H1 (cell line): ENCODE measurements around the gene KIF23. TPM values are rescaled to one million over a fixed set of nuclear protein-coding genes. Genes with fewer than 3 reads are reported as not detected.

Experiments used
- CTCF ChIA-PET: fragments of 300-600 bp; sonication (Branson Sonifier 250); formaldehyde crosslinking; loops from one replicate; lab custom pipeline; 2021; ENCODE audit not compliant: partially characterized antibody; lab: Charles Lee
- POLR2A ChIA-PET: fragments of 300-600 bp; sonication (Branson Sonifier 250); formaldehyde crosslinking; loops from one replicate; lab custom pipeline; 2021; ENCODE audit warnings: inconsistent platforms; ENCODE audit not compliant: partially characterized antibody; lab: Charles Lee
- DNase-seq, 2 experiments: peaks; one replicate each; pipeline versions ENCODE4 v3.0.0 to v3.0.0-alpha.2; 2010 to 2022; ENCODE audit warnings: low spot score in 2 of 2, low read depth in 1 of 2, mixed read lengths in 1 of 2
- FAIRE-seq: peaks from 2 replicates; lab custom pipeline; 2011; peaks lifted over from hg19 to GRCh38; lab: Jason Lieb, UNC
- H2AFZ ChIP-seq: 2 replicates; pipeline ENCODE4 v1.8.1; 2012; ENCODE audit warnings: low read length, inconsistent platforms
- H2AK5ac ChIP-seq: 2 replicates; pipeline ENCODE4 v1.6.1; 2013; ENCODE audit warnings: low read depth, low read length
- H2BK120ac ChIP-seq: replicated peaks from 2 replicates; pipeline ENCODE3; 2013; ENCODE audit warnings: low read depth, low read length, inconsistent platforms
- H2BK12ac ChIP-seq: 2 replicates; pipeline ENCODE4 v1.6.1; 2013; ENCODE audit warnings: low read depth, low read length
- H2BK15ac ChIP-seq: 2 replicates; pipeline ENCODE4 v1.6.1; 2013; ENCODE audit warnings: low read length
- H2BK20ac ChIP-seq: 2 replicates; pipeline ENCODE4 v1.6.1; 2013; ENCODE audit warnings: low read length
- H2BK5ac ChIP-seq: 2 replicates; pipeline ENCODE4 v1.6.1; 2013; ENCODE audit warnings: low read depth, low read length
- H3K14ac ChIP-seq: 2 replicates; pipeline ENCODE4 v1.6.1; 2013; ENCODE audit warnings: inconsistent platforms; ENCODE audit not compliant: insufficient read length
- H3K18ac ChIP-seq: 2 replicates; pipeline ENCODE4 v1.6.1; 2013; ENCODE audit warnings: low read length; ENCODE audit errors: extremely low read depth
- H3K23ac ChIP-seq: 2 replicates; pipeline ENCODE4 v1.6.1; 2013; ENCODE audit warnings: inconsistent platforms; ENCODE audit not compliant: insufficient read length
- H3K23me2 ChIP-seq: 2 replicates; pipeline ENCODE4 v1.6.1; 2013; ENCODE audit warnings: low read depth, low read length
- H3K27ac ChIP-seq: 2 replicates; pipeline ENCODE4 v1.6.1; 2011; ENCODE audit warnings: low read depth, low read length, inconsistent platforms
- H3K27me3 ChIP-seq, 4 experiments: replicated peaks in 1 of 4; 1 replicate in 1 of 4; 2 replicates in 3 of 4; pipeline versions ENCODE4 v1.6.1 to v1.8.1; 2011 to 2013; ENCODE audit warnings: low read length in 3 of 4, mild to moderate bottlenecking in 3 of 4, inconsistent platforms in 2 of 4, mixed read lengths in 2 of 4, moderate library complexity in 1 of 4; ENCODE audit not compliant: control insufficient read depth in 3 of 4, insufficient read depth in 3 of 4; ENCODE audit errors: extremely low read depth in 1 of 4
- H3K36me3 ChIP-seq, 4 experiments: 2 replicates each; pipeline versions ENCODE4 v1.6.1 to v1.8.1; 2011 to 2013; ENCODE audit warnings: mild to moderate bottlenecking in 4 of 4, low read length in 3 of 4, moderate library complexity in 2 of 4, control low read depth in 1 of 4, inconsistent platforms in 1 of 4; ENCODE audit not compliant: insufficient read depth in 4 of 4, control insufficient read depth in 2 of 4
- H3K4ac ChIP-seq: replicated peaks from 2 replicates; pipeline ENCODE3; 2013; ENCODE audit warnings: low read length, low read depth, mixed read lengths, inconsistent platforms; ENCODE audit not compliant: insufficient read length
- H3K4me1 ChIP-seq, 4 experiments: replicated peaks in 1 of 4; 1 replicate in 1 of 4; 2 replicates in 3 of 4; pipeline versions ENCODE4 v1.6.1 to v1.8.1; 2011 to 2013; ENCODE audit warnings: low read length in 3 of 4, inconsistent platforms in 2 of 4, mixed read lengths in 1 of 4; ENCODE audit not compliant: insufficient read depth in 4 of 4, control insufficient read depth in 3 of 4
- H3K4me2 ChIP-seq, 2 experiments: 2 replicates each; pipeline versions ENCODE4 v1.6.1 to v1.8.1; 2011 to 2013; ENCODE audit warnings: low read depth in 2 of 2, low read length in 2 of 2, control low read depth in 1 of 2, inconsistent platforms in 1 of 2, mild to moderate bottlenecking in 1 of 2; ENCODE audit not compliant: insufficient read depth in 1 of 2
- H3K4me3 ChIP-seq, 4 experiments: fragments of 200-600, 300-600 bp in 1 of 4; sonication (generic), shearing (Covaris generic), sonication (Bioruptor Twin) in 1 of 4; 2 replicates each; pipeline versions ENCODE4 v1.5.1 to v1.8.1; 2011 to 2016; ENCODE audit warnings: low read length in 4 of 4, low read depth in 3 of 4, control low read depth in 2 of 4, inconsistent platforms in 2 of 4, mild to moderate bottlenecking in 2 of 4, mixed read lengths in 1 of 4, moderate library complexity in 1 of 4; ENCODE audit not compliant: insufficient read depth in 2 of 4; ENCODE audit errors: extremely low read depth in 1 of 4
- H3K56ac ChIP-seq: replicated peaks from 2 replicates; pipeline ENCODE3; 2013; ENCODE audit warnings: low read depth, mild to moderate bottlenecking, mixed read lengths, low read length, inconsistent platforms; ENCODE audit not compliant: insufficient read length
- H3K79me1 ChIP-seq: 2 replicates; pipeline ENCODE4 v1.6.1; 2013; ENCODE audit warnings: low read depth, low read length, control low read depth
- H3K79me2 ChIP-seq, 2 experiments: 2 replicates each; pipeline versions ENCODE4 v1.6.1 to v1.8.1; 2012 to 2013; ENCODE audit warnings: low read length in 2 of 2, mild to moderate bottlenecking in 2 of 2, inconsistent platforms in 1 of 2; ENCODE audit not compliant: insufficient read depth in 2 of 2, control insufficient read depth in 1 of 2
- H3K9ac ChIP-seq, 4 experiments: replicated peaks in 1 of 4; 1 replicate in 1 of 4; 2 replicates in 3 of 4; pipeline versions ENCODE4 v1.6.1 to v1.8.1; 2011 to 2013; ENCODE audit warnings: low read depth in 3 of 4, low read length in 3 of 4, control low read depth in 2 of 4, mild to moderate bottlenecking in 2 of 4, moderate library complexity in 2 of 4, inconsistent platforms in 1 of 4; ENCODE audit errors: extremely low read depth in 1 of 4
- H3K9me3 ChIP-seq, 2 experiments: 2 replicates each; pipeline versions ENCODE4 v1.6.1 to v1.8.1; 2012 to 2013; ENCODE audit warnings: mild to moderate bottlenecking in 2 of 2, moderate library complexity in 2 of 2, control low read depth in 1 of 2, inconsistent platforms in 1 of 2, low read depth in 1 of 2, low read length in 1 of 2, mixed read lengths in 1 of 2; ENCODE audit not compliant: insufficient read depth in 2 of 2
- H4K20me1 ChIP-seq, 2 experiments: replicated peaks in 1 of 2; 2 replicates each; pipeline versions ENCODE3 to v1.8.1; 2011 to 2013; ENCODE audit warnings: inconsistent platforms in 2 of 2, low read length in 2 of 2, mild to moderate bottlenecking in 1 of 2; ENCODE audit not compliant: insufficient read depth in 2 of 2, control insufficient read depth in 1 of 2
- H4K5ac ChIP-seq: 2 replicates; pipeline ENCODE4 v1.6.1; 2013; ENCODE audit warnings: low read length, low read depth, mixed read lengths, inconsistent platforms; ENCODE audit not compliant: insufficient read length
- H4K8ac ChIP-seq: 2 replicates; pipeline ENCODE4 v1.8.0; 2013; ENCODE audit warnings: mild to moderate bottlenecking, moderate library complexity, low read length, inconsistent platforms; ENCODE audit not compliant: insufficient read depth; ENCODE audit errors: extremely low read depth
- H4K91ac ChIP-seq: replicated peaks from 2 replicates; pipeline ENCODE3; 2013; ENCODE audit warnings: low read length, mixed read lengths, inconsistent platforms; ENCODE audit not compliant: insufficient read length
- ASH2L ChIP-seq: fragments of 200-600, 300-600 bp; sonication (generic); IDR thresholded peaks from one replicate; pipeline ENCODE4 v1.7.1; 2017; ENCODE audit warnings: low read length
- BCL11A ChIP-seq, 2 experiments: IDR thresholded peaks; one replicate each; pipeline ENCODE4 v1.6.1; 2011; ENCODE audit warnings: low read depth in 2 of 2, low read length in 2 of 2, mild to moderate bottlenecking in 2 of 2
- CHD1 ChIP-seq: IDR thresholded peaks from 2 replicates; pipeline ENCODE4 v1.6.1; 2012; ENCODE audit warnings: low read depth, low read length, improper control_type of control experiment
- CHD2 ChIP-seq: IDR thresholded peaks from 2 replicates; pipeline ENCODE4 v1.6.1; 2012; ENCODE audit warnings: low read length, improper control_type of control experiment
- EGR1 ChIP-seq: IDR thresholded peaks from 2 replicates; pipeline ENCODE4 v1.6.1; 2011; ENCODE audit warnings: low read depth, low read length, borderline replicate concordance
- EP300 ChIP-seq, 2 experiments: IDR thresholded peaks; 1 replicate in 1 of 2; 2 replicates in 1 of 2; pipeline ENCODE4 v1.6.1; 2011 to 2012; ENCODE audit warnings: low read depth in 2 of 2, low read length in 2 of 2, mild to moderate bottlenecking in 2 of 2, borderline replicate concordance in 1 of 2, inconsistent platforms in 1 of 2, moderate library complexity in 1 of 2
- EZH2 ChIP-seq: fragments of 200-600 bp; sonication (generic); IDR thresholded peaks from 2 replicates; pipeline ENCODE4 v1.7.1; 2012; ENCODE audit warnings: low read depth, mild to moderate bottlenecking, moderate library complexity, low read length, inconsistent platforms; ENCODE audit not compliant: severe bottlenecking
- MAFK ChIP-seq: IDR thresholded peaks from 2 replicates; pipeline ENCODE4 v1.6.1; 2012; ENCODE audit warnings: low read depth, mild to moderate bottlenecking, improper control_type of control experiment, low read length
- POLR2AphosphoS5 ChIP-seq: IDR thresholded peaks from 2 replicates; pipeline ENCODE4 v1.6.1; 2011; ENCODE audit warnings: low read depth, low read length
- RXRA ChIP-seq: IDR thresholded peaks from 2 replicates; pipeline ENCODE4 v1.6.1; 2011; ENCODE audit warnings: low read depth, mild to moderate bottlenecking, low read length, moderate library complexity; ENCODE audit not compliant: insufficient read depth
- SIRT6 ChIP-seq: IDR thresholded peaks from one replicate; pipeline ENCODE4 v1.7.1; 2012; ENCODE audit warnings: low read length, inconsistent platforms
- TAF7 ChIP-seq: optimal IDR thresholded peaks from 2 replicates; pipeline ENCODE3; 2011; ENCODE audit warnings: low read depth, mild to moderate bottlenecking, inconsistent platforms, low read length, moderate library complexity, borderline replicate concordance
- WGBS, 2 experiments: shearing (Covaris generic) in 1 of 2; methylation state at CpG; one replicate each; pipeline versions ENCODE4 v1.1.6 to v1.1.7; 2013 to 2015; ENCODE audit warnings: low lambda C conversion rate in 2 of 2, mixed read lengths in 2 of 2, inconsistent platforms in 1 of 2, low coverage in 1 of 2, missing lambda C conversion rate in 1 of 2; ENCODE audit not compliant: insufficient replicate concordance in 2 of 2, insufficient coverage in 1 of 2, insufficient read length in 1 of 2; ENCODE audit errors: extremely low coverage in 1 of 2, missing lambda C conversion rate in 1 of 2; 5-methylcytosine and 5-hydroxymethylcytosine counted together
- polyA plus RNA-seq, 7 experiments: library from polyadenylated mRNA; depleted of rRNA in 3 of 7; stranded (reverse) in 5 of 7; unstranded in 2 of 7; fragments of >200 nt in 5 of 7; fragments of 200-250 nt in 2 of 7; gene quantifications; 1 replicate in 5 of 7; 2 replicates in 1 of 7; 4 replicates in 1 of 7; pipeline versions ENCODE4 v1.2.1 to v1.2.3, GENCODE V29; 2011 to 2013; ENCODE audit warnings: missing spikeins in 2 of 7, mixed read lengths in 2 of 7
- total RNA-seq: library from RNA; stranded (reverse); fragmentation: NEBNext Ultra II Directional; extraction: Animal tissue kit (Norgen Biotek cat#: 25700); gene quantifications from 2 replicates; pipeline ENCODE4 v1.2.1, GENCODE V29; 2021

The KIF23 gene
- total and polyA plus RNA-seq, 2 of the 8 experiments (the other 6 are each of a cell fraction or from before 2014, with no cell fraction given): 26.2 to 77.4 TPM

DNA sequence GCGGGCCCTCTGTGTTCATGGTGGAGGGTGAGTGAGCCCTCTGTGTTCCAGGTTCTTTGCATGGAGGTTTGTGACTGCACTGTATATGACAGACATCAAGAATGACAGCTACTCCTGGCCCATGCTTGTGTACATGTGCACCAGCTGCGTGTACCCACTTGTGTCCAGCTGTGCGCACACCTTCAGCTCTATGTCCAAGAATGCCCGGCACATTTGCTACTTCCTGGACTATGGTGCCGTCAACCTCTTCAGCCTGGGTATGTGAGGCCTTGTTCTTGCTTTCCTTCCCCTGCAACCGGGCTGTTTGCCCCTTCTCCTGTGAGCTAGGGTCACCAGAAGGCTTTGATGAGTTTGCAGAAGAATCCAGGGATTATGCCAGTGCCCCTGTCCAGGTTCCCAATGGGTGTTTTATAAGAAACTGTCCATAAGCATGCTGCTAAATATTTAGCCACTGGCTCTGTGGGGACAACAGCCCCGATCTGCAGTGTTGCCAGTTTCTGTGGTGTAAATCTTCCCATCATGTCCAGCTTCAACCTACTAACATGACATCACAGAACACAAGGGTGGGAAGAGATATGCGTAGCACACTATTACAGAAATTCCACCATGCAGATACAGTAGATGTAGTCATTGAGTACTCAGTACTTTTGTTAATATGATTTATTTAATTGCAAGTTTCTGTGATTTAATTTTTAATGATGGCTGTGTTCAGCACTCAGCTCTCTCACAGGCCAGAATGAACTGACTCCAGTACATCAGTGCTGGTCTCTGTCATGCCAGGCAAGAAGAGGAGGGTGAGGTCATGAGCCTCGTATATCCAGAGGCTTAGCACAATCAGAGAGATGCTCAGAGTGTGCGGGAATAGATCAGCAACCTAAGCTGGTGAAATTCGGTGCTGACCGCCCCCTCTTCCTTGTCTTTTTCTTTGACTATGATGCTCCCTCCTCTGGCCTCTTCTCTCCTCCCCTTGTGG is 29.2 kb upstream of the KIF23 start:
- Histone ChIP-seq H3K27me3 (no peaks in the 10 kb centered on the region), H3K23ac (no peak overlapping the region), H4K8ac (no peak overlapping the region), H2BK20ac (no peak overlapping the region), H3K23me2 (peaks cover 7% of the 10 kb centered on the region; the same call in 1 of the 2 replicates), H4K91ac (no peak overlapping the region), H2AK5ac (no peak overlapping the region), H3K14ac (no peak overlapping the region), H2AFZ (no peak overlapping the region), H3K36me3 (peaks cover 0 to 5% (median 0%) of the 10 kb centered on the region in 4 experiments; a peak in 1 of 8 replicates), H3K9me3 (peaks cover 0 to 2% of the 10 kb centered on the region in 2 experiments; a peak in 1 of 4 replicates), H2BK120ac (no peak overlapping the region), H2BK15ac (no peak overlapping the region), H2BK5ac (no peak overlapping the region), H3K4me2 (no peak overlapping the region), H4K20me1 (peaks cover 0 to 7% of the 10 kb centered on the region in 2 experiments), H2BK12ac (no peak overlapping the region), H3K79me1 (no peaks in the 10 kb centered on the region), H4K5ac (no peak overlapping the region), H3K4ac (no peak overlapping the region), H3K79me2 (no peaks in the 10 kb centered on the region), H3K27ac (no peak overlapping the region), H3K18ac (no peak overlapping the region), H3K9ac (no peak overlapping the region), H3K4me3 (no peak overlapping the region), H3K56ac (no peak overlapping the region), H3K4me1 (no peaks in the 10 kb centered on the region)
- ChIA-PET POLR2A (no interaction called here), CTCF (interaction anchor here (0.6 to 1.4 kb wide), 2 partner anchors 10 to 74 kb away, joined by 4 to 10 read pairs; no protein-coding TSS in a partner anchor)
- 90% methylated on average over 12 of the region's 12 CpGs; no CpG with 5 or more reads in 1 of the 2 experiments for WGBS, 2 experiments
- DNase-seq: no peak
- no peak for FAIRE-seq
- TF ChIP-seq EZH2: no peak
- no peak for TF ChIP-seq MAFK
- no peak for TF ChIP-seq EGR1
- TF ChIP-seq ASH2L: no peak
- no peak for TF ChIP-seq RXRA
- TF ChIP-seq POLR2AphosphoS5: no peak
- TF ChIP-seq CHD2: no peak
- no peak for TF ChIP-seq EP300 (IDR thresholded peaks at IDR 0.05; ENCODE audit: borderline replicate concordance in 1 of 2, low read depth in 2 of 2, low read length in 2 of 2)
- TF ChIP-seq TAF7: no peak
- no peak for TF ChIP-seq SIRT6
- TF ChIP-seq CHD1: no peak
- no peak for TF ChIP-seq BCL11A (IDR thresholded peaks at IDR 0.05; ENCODE audit: low read depth in 2 of 2, low read length in 2 of 2)
